Fibroblast of pulmonary artery (primary cell): Measurements from ENCODE around the gene HDHD3.

Experiments
- DNase-seq: peaks from one replicate; pipeline ENCODE4 v3.0.0-alpha.2; 2010; ENCODE audit warnings: low read depth
- H3K4me3 ChIP-seq: replicated peaks from 2 replicates; pipeline ENCODE4 v1.5.1; 2011; ENCODE audit warnings: low read depth, mild to moderate bottlenecking, control low read depth, low read length, moderate library complexity
- CTCF ChIP-seq: IDR thresholded peaks from 2 replicates; pipeline ENCODE4 v1.5.1; 2011; ENCODE audit warnings: mild to moderate bottlenecking, control low read depth, low read length, inconsistent platforms; ENCODE audit errors: missing control alignments

Gene HDHD3

GRCh38 chr9:113343732-113344231 lies 33.0 kb downstream of the HDHD3 start:
- DNase-seq = peak; percentile 65
- no peak overlapping the region for H3K4me3 ChIP-seq
- TF ChIP-seq CTCF = no peak

- no peak for TF ChIP-seq CTCF
- DNase-seq = no peak
- no peak overlapping the region for H3K4me3 ChIP-seq
These were observed 34.9 kb downstream of the HDHD3 start for GRCh38 chr9:113341712-113342410.

GRCh38 chr9:113340011-113340699 lies 36.6 kb downstream of the HDHD3 start, which contains the start of gene WDR31:
Gene WDR31, minus strand, starts transcription at chr9:113340275. Its CDS starts 8,253 bp downstream, at chr9:113332022.
- H3K4me3 ChIP-seq = peak within 1 kb of the TSS; percentile 86
- peak; percentile 94 for DNase-seq
- no peak for TF ChIP-seq CTCF

- no peak for DNase-seq
- TF ChIP-seq CTCF = no peak
- no peak overlapping the region for H3K4me3 ChIP-seq
These were observed 39.1 kb downstream of the HDHD3 start for GRCh38 chr9:113337714-113338113.

GRCh38 chr9:113331780-113332179 lies 45.0 kb downstream of the HDHD3 start:
- H3K4me3 ChIP-seq = no peak overlapping the region
- DNase-seq = no peak
- no peak for TF ChIP-seq CTCF

- no peak overlapping the region for H3K4me3 ChIP-seq
- TF ChIP-seq CTCF = no peak
- no peak for DNase-seq
These were observed 48.6 kb downstream of the HDHD3 start for GRCh38 chr9:113328045-113328782.
